Motor neuron (in vitro differentiated cells): ENCODE measurements around the gene RBMY1A1. TPM values are rescaled to one million over a fixed set of nuclear protein-coding genes. Genes with fewer than 3 reads are reported as not detected.
"Not testable (repeated sequence)": the region's sequence is repeated elsewhere in the genome, so short reads cannot be mapped to it uniquely, and the experiment has no call there.

Experiments used
- ATAC-seq, 8 experiments: fragments of 200-7000 bp; cut with Tn5 transposase; replicated peaks in 6 of 8; 2 replicates each; pipeline ENCODE4 v1.8.0; 2021; ENCODE audit warnings: mild to moderate bottlenecking in 8 of 8, moderate library complexity in 8 of 8
- H3K27ac ChIP-seq, 2 donors: fragments of 250-450 bp; sonication (Bioruptor Pico); 2 replicates each; pipeline ENCODE4 v1.9.0; 2021; ENCODE audit warnings: antibody characterized with exemption in 2 of 2, mild to moderate bottlenecking in 2 of 2, moderate library complexity in 1 of 2
- H3K4me1 ChIP-seq, 2 donors: fragments of 250-450 bp; sonication (Bioruptor Pico); replicated peaks in 1 of 2; 2 replicates each; pipeline ENCODE4 v1.6.1; 2021; ENCODE audit warnings: antibody characterized with exemption in 2 of 2, mild to moderate bottlenecking in 2 of 2, moderate library complexity in 1 of 2
- H3K4me3 ChIP-seq, 5 donors: fragments of 250-450 bp; sonication (Bioruptor Pico); 2 replicates each; pipeline ENCODE4 v1.9.0; 2021; ENCODE audit warnings: antibody characterized with exemption in 5 of 5, mild to moderate bottlenecking in 5 of 5, moderate library complexity in 4 of 5
- WGBS, 10 experiments: fragments of 450-650 bp; shearing (Covaris generic); methylation state at CpG; one replicate each; pipeline ENCODE4 v1.0.0; 2022; 5-methylcytosine and 5-hydroxymethylcytosine counted together
- in situ Hi-C, 9 experiments: fragments of 400-800 bp; cut with MboI; loops; one replicate each; pipeline ENCODE4 v1.15.0; 2021; ENCODE audit warnings: low sequenced_read_pairs in 9 of 9, low pct_unique_long_range_greater_than_20kb in 2 of 9; ENCODE audit not compliant: unreplicated experiment in 9 of 9
- total RNA-seq, 8 experiments: library from RNA; unstranded; fragments of 300-600 nt; gene quantifications; 2 replicates each; pipeline versions ENCODE4 v1.2.3 to v1.2.4, GENCODE V29; 2022

The RBMY1A1 gene
- total RNA-seq, result under 1 TPM in 1 of 8 experiments, not detected in 7; 0.24 TPM

GRCh38 chrY:21534579-21534978 is at the start of gene RBMY1A1:
Gene RBMY1A1 (plus strand): TSS chrY:21534879. CDS start chrY:21536892, 2,013 bp downstream.
- H3K4me3 ChIP-seq, ATAC-seq, H3K27ac ChIP-seq, in situ Hi-C loops, H3K4me1 ChIP-seq: not testable (repeated sequence)
- no CpG with 5 or more reads among the region's 28 CpGs for WGBS, 10 experiments

- H3K4me3 ChIP-seq, H3K27ac ChIP-seq, ATAC-seq, H3K4me1 ChIP-seq, in situ Hi-C loops: not testable (repeated sequence)
- WGBS, 10 experiments, result no CpG with 5 or more reads among the region's 28 CpGs
Observed at GRCh38 chrY:21511038-21511437, 23.6 kb upstream of the RBMY1A1 start, which contains the start of gene RBMY1B. Gene RBMY1B (plus strand): TSS chrY:21511338. CDS start chrY:21513351, 2,013 bp downstream.

GRCh38 chrY:21559316-21559984 is 24.8 kb downstream of the RBMY1A1 start:
- WGBS, 10 experiments, result no CpG with 5 or more reads among the region's 5 CpGs
- ATAC-seq, in situ Hi-C loops, H3K4me3 ChIP-seq, H3K27ac ChIP-seq, H3K4me1 ChIP-seq: not testable (repeated sequence)

- ATAC-seq, result no peak
- Histone ChIP-seq H3K4me3 (no peak overlapping the region), H3K4me1 (no peaks in the 10 kb centered on the region), H3K27ac (no peak overlapping the region)
- in situ Hi-C loops, result no loop called here
- WGBS, 10 experiments, result no CpG with 5 or more reads among the region's 6 CpGs
Observed at GRCh38 chrY:21585449-21585848, 50.8 kb downstream of the RBMY1A1 start.

GRCh38 chrY:21586454-21586853 is 51.8 kb downstream of the RBMY1A1 start:
- H3K4me3 ChIP-seq, in situ Hi-C loops, H3K27ac ChIP-seq, ATAC-seq, H3K4me1 ChIP-seq: not testable (repeated sequence)
- WGBS, 10 experiments, result 100% methylated on average over 1 of the region's 6 CpGs; no CpG with 5 or more reads in 9 of the 10 experiments

GRCh38 chrY:21592059-21592458 is 57.4 kb downstream of the RBMY1A1 start:
- no peak for ATAC-seq
- no peaks in the 10 kb centered on the region for H3K4me1 ChIP-seq
- in situ Hi-C loops, result no loop called here
- WGBS, 10 experiments, result 72% methylated on average over 6 of the region's 6 CpGs; no CpG with 5 or more reads in 9 of the 10 experiments
- H3K4me3 ChIP-seq, result no peak overlapping the region
- no peak overlapping the region for H3K27ac ChIP-seq

GRCh38 chrY:21596287-21596686 is 61.6 kb downstream of the RBMY1A1 start:
- H3K4me1 ChIP-seq, ATAC-seq, in situ Hi-C loops, H3K4me3 ChIP-seq, H3K27ac ChIP-seq: not testable (repeated sequence)
- WGBS, 10 experiments, result no CpG with 5 or more reads among the region's 16 CpGs

Other genes starting within 250 kb of the RBMY1A1 start
- not detected for gene RBMY1B, start 23.5 kb upstream of the RBMY1A1 start, total RNA-seq